Ascending aorta (tissue), 2 donors: ENCODE results near the gene ARID4A. TPM values are rescaled to one million over a fixed set of nuclear protein-coding genes. Genes with fewer than 3 reads are reported as not detected.
A peak's percentile ranks its signal among the peaks of the same experiment; 100 is the strongest.
"Not testable (repeated sequence)": the region's sequence is repeated elsewhere in the genome, so short reads cannot be mapped to it uniquely, and the experiment has no call there.

Experiments
- DNase-seq, 2 donors: peaks; one replicate each; pipeline ENCODE4 v3.0.0-alpha.2; 2019; ENCODE audit warnings: low spot score in 2 of 2
- H3K27ac ChIP-seq, 2 donors: fragments of 200-600 bp; sonication (generic); one replicate each; pipeline ENCODE4 v1.5.1; 2016 to 2017; ENCODE audit warnings: mild to moderate bottlenecking in 1 of 2
- H3K27me3 ChIP-seq: fragments of 200-600 bp; sonication (generic); one replicate; pipeline ENCODE4 v1.5.1; 2017
- H3K36me3 ChIP-seq, 2 donors: fragments of 200-600 bp; sonication (generic); one replicate each; pipeline ENCODE4 v1.5.1; 2016
- H3K4me1 ChIP-seq, 2 donors: fragments of 200-600 bp; sonication (generic); one replicate each; pipeline ENCODE4 v1.5.1; 2016 to 2017; ENCODE audit warnings: mild to moderate bottlenecking in 1 of 2
- H3K4me3 ChIP-seq, 2 donors: fragments of 200-600 bp; sonication (generic); one replicate each; pipeline ENCODE4 v1.5.1; 2016 to 2017; ENCODE audit warnings: mild to moderate bottlenecking in 1 of 2
- H3K9me3 ChIP-seq, 2 donors: fragments of 200-600 bp; sonication (generic); one replicate each; pipeline ENCODE4 v1.5.1; 2016
- CTCF ChIP-seq, 3 experiments: fragments of 200-600 bp in 2 of 3; fragments of 450-650 bp in 1 of 3; sonication (generic) in 2 of 3; IDR thresholded peaks; one replicate each; pipeline ENCODE4 v1.5.1; 2016 to 2019; ENCODE audit warnings: antibody characterized with exemption in 3 of 3, mild to moderate bottlenecking in 1 of 3, moderate library complexity in 1 of 3
- intact Hi-C: fragments of 100-400 bp; cut with DNase I; formaldehyde crosslinking; loops from one replicate; pipeline ENCODE4 v1.15.1; 2023
- total RNA-seq: library from RNA; depleted of rRNA; stranded (reverse); fragments of >200 nt; gene quantifications from one replicate; pipeline ENCODE4 v1.1.0, GENCODE V29; 2016

Gene ARID4A
- total RNA-seq, 1 donor from 2014 or later: 18.2 TPM

- no peak for TF ChIP-seq CTCF (IDR thresholded peaks at IDR 0.05)
- Histone ChIP-seq H3K9me3 (no peaks in the 10 kb centered on the region), H3K4me1 (no peaks in the 10 kb centered on the region), H3K4me3 (no peak overlapping the region), H3K27me3 (no peaks in the 10 kb centered on the region), H3K27ac (no peak overlapping the region), H3K36me3 (peaks cover 25 to 30% of the 10 kb centered on the region in 2 donors)
- intact Hi-C loops: no loop called here
- DNase-seq: no peak
Observed at GRCh38 chr14:58315606-58316005, 17.3 kb downstream of the ARID4A start.

- no peak for DNase-seq
- no peaks in the 10 kb centered on the region for H3K9me3 ChIP-seq
- no peak overlapping the region for H3K4me3 ChIP-seq
- no peak overlapping the region for H3K27ac ChIP-seq
- intact Hi-C loops: no loop called here
- H3K4me1 ChIP-seq: peaks cover 0 to 2% of the 10 kb centered on the region in 2 donors
- H3K36me3 ChIP-seq: peaks cover 51 to 52% of the 10 kb centered on the region in 2 donors
- TF ChIP-seq CTCF (IDR thresholded peaks at IDR 0.05): no peak
- H3K27me3 ChIP-seq: no peaks in the 10 kb centered on the region
Observed at GRCh38 chr14:58327019-58327418, 28.7 kb downstream of the ARID4A start.

GRCh38 chr14:58331111-58331510 is 32.8 kb downstream of the ARID4A start:
- DNase-seq: peak; percentile 38 to 91
- Histone ChIP-seq H3K36me3 (peaks cover 23 to 34% of the 10 kb centered on the region in 2 donors), H3K4me3 (peak overlapping the region; percentile 10 to 18), H3K4me1 (peaks cover 0 to 2% of the 10 kb centered on the region in 2 donors), H3K27me3 (no peaks in the 10 kb centered on the region), H3K9me3 (no peaks in the 10 kb centered on the region), H3K27ac (peak overlapping the region in 1 of 2 donors; percentile 1)
- no peak for TF ChIP-seq CTCF (IDR thresholded peaks at IDR 0.05)
- intact Hi-C loops: no loop called here

GRCh38 chr14:58332561-58332960 is 34.2 kb downstream of the ARID4A start:
- TF ChIP-seq CTCF (IDR thresholded peaks at IDR 0.05): no peak
- peaks cover 16 to 23% of the 10 kb centered on the region in 2 donors for H3K36me3 ChIP-seq
- no peaks in the 10 kb centered on the region for H3K9me3 ChIP-seq
- H3K27me3 ChIP-seq: no peaks in the 10 kb centered on the region
- H3K27ac ChIP-seq: no peak overlapping the region
- DNase-seq: no peak
- no peak overlapping the region for H3K4me3 ChIP-seq
- peaks cover 0 to 2% of the 10 kb centered on the region in 2 donors for H3K4me1 ChIP-seq
- intact Hi-C loops: no loop called here

- intact Hi-C loops: not testable (repeated sequence)
- H3K36me3 ChIP-seq: peaks cover 13 to 37% of the 10 kb centered on the region in 2 donors
Observed at GRCh38 chr14:58339666-58340065, 41.3 kb downstream of the ARID4A start.

GRCh38 chr14:58341152-58341748 is 42.9 kb downstream of the ARID4A start:
- peaks cover 22 to 41% of the 10 kb centered on the region in 2 donors for H3K36me3 ChIP-seq
- TF ChIP-seq CTCF (IDR thresholded peaks at IDR 0.05): no peak
- H3K4me3 ChIP-seq: no peak overlapping the region
- intact Hi-C loops: no loop called here
- H3K4me1 ChIP-seq: no peaks in the 10 kb centered on the region
- H3K27me3 ChIP-seq: no peaks in the 10 kb centered on the region
- H3K9me3 ChIP-seq: no peaks in the 10 kb centered on the region
- no peak overlapping the region for H3K27ac ChIP-seq
- no peak for DNase-seq

More at GRCh38 chr14:58339666-58340065, 41.3 kb downstream of the ARID4A start:
- not testable (repeated sequence) for H3K4me1 ChIP-seq, H3K27ac ChIP-seq, DNase-seq, H3K9me3 ChIP-seq, H3K4me3 ChIP-seq, H3K27me3 ChIP-seq

GRCh38 chr14:58343535-58343934 is 45.2 kb downstream of the ARID4A start:
- H3K4me3 ChIP-seq, intact Hi-C loops: not testable (repeated sequence)
- H3K36me3 ChIP-seq: peaks cover 33 to 60% of the 10 kb centered on the region in 2 donors

More at GRCh38 chr14:58343535-58343934, 45.2 kb downstream of the ARID4A start:
- not testable (repeated sequence) for H3K4me1 ChIP-seq, H3K27ac ChIP-seq, H3K27me3 ChIP-seq, H3K9me3 ChIP-seq, DNase-seq
